Body of pancreas (tissue), 4 donors: Measurements from ENCODE around the gene TMEM63A. TPM values are rescaled to one million over a fixed set of nuclear protein-coding genes. Genes with fewer than 3 reads are reported as not detected.
A peak's percentile ranks its signal among the peaks of the same experiment; 100 is the strongest.

Experiments used
- ATAC-seq: fragments of 150-250 bp; one replicate; pipeline ENCODE4 v1.9.1; 2016
- DNase-seq, 4 donors: peaks; one replicate each; pipeline ENCODE4 v3.0.0-alpha.2; 2019
- H3K27ac ChIP-seq, 4 donors: fragments of 200-600 bp; sonication (generic); 1 replicate in 3 of 4; 2 replicates in 1 of 4; pipeline versions ENCODE4 v1.5.1 to v1.6.1; 2016 to 2019; ENCODE audit warnings: mild to moderate bottlenecking in 1 of 4, mixed read lengths in 1 of 4, moderate library complexity in 1 of 4
- H3K27me3 ChIP-seq, 2 donors: fragments of 200-600 bp; sonication (generic); one replicate each; pipeline ENCODE4 v1.6.0; 2016; ENCODE audit warnings: mild to moderate bottlenecking in 1 of 2
- H3K36me3 ChIP-seq, 2 donors: fragments of 200-600 bp; sonication (generic); replicated peaks in 1 of 2; 2 replicates each; pipeline ENCODE4 v1.5.1; 2016; ENCODE audit warnings: low read depth in 2 of 2; ENCODE audit not compliant: insufficient read depth in 1 of 2
- H3K4me1 ChIP-seq: fragments of 200-600 bp; sonication (generic); one replicate; pipeline ENCODE4 v1.6.0; 2016
- H3K4me3 ChIP-seq, 2 donors: fragments of 200-600 bp; sonication (generic); 1 replicate in 1 of 2; 2 replicates in 1 of 2; pipeline ENCODE4 v1.5.1; 2016 to 2019
- H3K9me3 ChIP-seq, 3 donors: fragments of 200-600 bp; sonication (generic); 1 replicate in 2 of 3; 2 replicates in 1 of 3; pipeline ENCODE4 v1.5.1; 2016
- POLR2A ChIP-seq, 3 donors: fragments of 450-650 bp; IDR thresholded peaks; one replicate each; pipeline ENCODE4 v1.6.1; 2016; ENCODE audit warnings: antibody characterized with exemption in 3 of 3, mild to moderate bottlenecking in 2 of 3
- WGBS, 2 donors: methylation state at CpG; one replicate each; pipeline ENCODE4 v1.1.5; 2017; 5-methylcytosine and 5-hydroxymethylcytosine counted together
- intact Hi-C: fragments of 100-400 bp; cut with DNase I; formaldehyde crosslinking; loops from one replicate; pipeline ENCODE4 v1.15.1; 2023
- total RNA-seq, 2 donors: library from RNA; depleted of rRNA; stranded (reverse); fragments of >200 nt; gene quantifications; one replicate each; pipeline ENCODE4 v1.1.0, GENCODE V29; 2016
- TF ChIP-seq, protein P1 (sequence below), 7 experiments: fragments of 450-650 bp in 4 of 7; fragments of 200-600 bp in 3 of 7; sonication (generic) in 3 of 7; IDR thresholded peaks; one replicate each; pipeline ENCODE4 v1.5.1; 2016 to 2019; ENCODE audit warnings: antibody characterized with exemption in 7 of 7

Gene TMEM63A
- total RNA-seq, 2 donors from 2014 or later: 129 to 217 TPM

DNA sequence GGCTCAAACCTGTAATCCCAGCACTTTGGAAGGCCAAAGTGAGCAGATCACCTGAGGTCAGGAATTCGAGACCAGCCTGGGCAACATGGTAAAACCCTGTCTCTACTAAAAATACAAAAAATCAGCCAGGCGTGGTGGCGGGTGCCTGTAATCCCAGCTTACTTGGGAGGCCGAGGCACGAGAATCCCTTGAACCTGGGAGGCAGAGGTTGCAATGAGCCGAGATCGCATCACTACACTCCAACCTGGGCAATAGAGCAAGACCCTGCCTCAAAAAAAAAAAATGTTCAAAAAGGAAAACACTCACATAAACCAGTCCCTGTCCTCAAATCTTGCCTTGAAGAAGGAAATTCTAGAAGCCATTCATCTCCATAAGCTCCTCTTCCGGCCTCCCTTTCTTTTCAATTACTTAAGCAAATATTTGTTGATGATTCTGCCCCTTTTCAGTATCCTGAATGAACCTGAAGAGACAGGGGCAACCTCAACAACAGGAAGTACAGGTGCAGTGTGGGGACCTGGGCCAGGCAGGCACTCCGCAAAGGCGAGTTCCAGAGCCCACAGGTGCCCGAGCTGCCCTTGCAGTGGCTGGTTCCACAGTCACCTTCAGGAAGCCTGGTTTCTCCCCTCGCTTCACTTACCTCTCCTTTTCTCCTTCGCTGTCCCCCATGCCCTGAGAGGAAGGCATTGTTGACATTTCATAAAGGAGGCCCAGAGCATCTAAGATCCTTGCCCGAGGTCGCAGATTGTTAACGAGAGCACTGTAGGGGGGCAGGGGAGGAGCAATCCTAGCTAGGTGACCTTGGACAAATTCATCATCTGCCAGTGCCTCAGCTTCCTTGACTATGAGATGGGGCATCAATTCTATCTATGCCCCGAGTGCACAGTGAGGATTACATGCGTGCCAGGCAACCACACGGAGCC is 15.7 kb upstream of the TMEM63A start:
- 86 to 88% methylated on average over 19 of the region's 19 CpGs for WGBS, 2 donors
- peaks cover 28% of the 10 kb centered on the region for H3K4me1 ChIP-seq
- TF ChIP-seq, protein P1, sequence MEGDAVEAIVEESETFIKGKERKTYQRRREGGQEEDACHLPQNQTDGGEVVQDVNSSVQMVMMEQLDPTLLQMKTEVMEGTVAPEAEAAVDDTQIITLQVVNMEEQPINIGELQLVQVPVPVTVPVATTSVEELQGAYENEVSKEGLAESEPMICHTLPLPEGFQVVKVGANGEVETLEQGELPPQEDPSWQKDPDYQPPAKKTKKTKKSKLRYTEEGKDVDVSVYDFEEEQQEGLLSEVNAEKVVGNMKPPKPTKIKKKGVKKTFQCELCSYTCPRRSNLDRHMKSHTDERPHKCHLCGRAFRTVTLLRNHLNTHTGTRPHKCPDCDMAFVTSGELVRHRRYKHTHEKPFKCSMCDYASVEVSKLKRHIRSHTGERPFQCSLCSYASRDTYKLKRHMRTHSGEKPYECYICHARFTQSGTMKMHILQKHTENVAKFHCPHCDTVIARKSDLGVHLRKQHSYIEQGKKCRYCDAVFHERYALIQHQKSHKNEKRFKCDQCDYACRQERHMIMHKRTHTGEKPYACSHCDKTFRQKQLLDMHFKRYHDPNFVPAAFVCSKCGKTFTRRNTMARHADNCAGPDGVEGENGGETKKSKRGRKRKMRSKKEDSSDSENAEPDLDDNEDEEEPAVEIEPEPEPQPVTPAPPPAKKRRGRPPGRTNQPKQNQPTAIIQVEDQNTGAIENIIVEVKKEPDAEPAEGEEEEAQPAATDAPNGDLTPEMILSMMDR (IDR thresholded peaks at IDR 0.05): no peak
- TF ChIP-seq POLR2A (IDR thresholded peaks at IDR 0.05): no peak
- no peak for ATAC-seq
- H3K27me3 ChIP-seq: no peaks in the 10 kb centered on the region
- no peak for DNase-seq
- no peak overlapping the region for H3K4me3 ChIP-seq
- intact Hi-C loops: no loop called here
- no peaks in the 10 kb centered on the region for H3K36me3 ChIP-seq
- no peaks in the 10 kb centered on the region for H3K9me3 ChIP-seq
- peak overlapping the region; percentile 78 to 84 (median 82) for H3K27ac ChIP-seq

DNA sequence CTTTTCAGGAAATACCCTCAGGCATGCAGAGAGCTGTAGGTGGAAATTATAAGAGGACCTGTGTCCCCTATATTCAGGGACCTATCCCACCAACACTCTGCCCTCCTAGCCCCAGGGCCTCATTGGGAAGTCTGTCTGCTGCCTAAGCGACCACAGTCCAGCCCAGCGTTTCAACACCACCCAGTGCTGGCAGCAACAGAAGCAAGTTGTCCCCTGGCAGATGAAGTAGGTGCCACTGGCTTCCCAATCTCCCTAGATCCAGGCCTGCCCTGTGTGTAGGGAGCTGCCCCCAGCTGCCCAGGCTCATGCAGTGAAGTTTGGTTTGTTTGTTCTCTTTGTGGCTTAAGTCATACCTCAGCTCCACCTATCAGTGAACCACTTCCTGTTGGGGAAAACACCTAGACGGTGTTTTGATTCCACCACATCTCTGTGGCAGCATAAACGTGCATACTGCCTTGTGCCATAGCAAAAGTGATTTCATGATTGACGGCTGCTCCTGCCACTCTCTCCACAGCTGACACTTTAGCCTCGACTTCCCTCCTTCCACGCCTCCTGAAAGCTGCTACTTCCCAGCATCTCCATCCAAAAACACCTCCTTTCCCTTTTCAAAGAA is 14.9 kb upstream of the TMEM63A start:
- Histone ChIP-seq H3K27ac (peak overlapping the region; percentile 78 to 84 (median 82)), H3K27me3 (no peaks in the 10 kb centered on the region), H3K36me3 (no peaks in the 10 kb centered on the region), H3K4me3 (no peak overlapping the region), H3K4me1 (peaks cover 33% of the 10 kb centered on the region), H3K9me3 (no peaks in the 10 kb centered on the region)
- 33 to 35% methylated on average over 7 of the region's 7 CpGs for WGBS, 2 donors
- peak; percentile 35 to 77 (median 73) for TF ChIP-seq POLR2A (IDR thresholded peaks at IDR 0.05)
- TF ChIP-seq, protein P1 (IDR thresholded peaks at IDR 0.05): no peak
- DNase-seq (peak; percentile 61 to 85 (median 74)), ATAC-seq (peak; percentile 98)
- intact Hi-C loops: no loop called here

DNA sequence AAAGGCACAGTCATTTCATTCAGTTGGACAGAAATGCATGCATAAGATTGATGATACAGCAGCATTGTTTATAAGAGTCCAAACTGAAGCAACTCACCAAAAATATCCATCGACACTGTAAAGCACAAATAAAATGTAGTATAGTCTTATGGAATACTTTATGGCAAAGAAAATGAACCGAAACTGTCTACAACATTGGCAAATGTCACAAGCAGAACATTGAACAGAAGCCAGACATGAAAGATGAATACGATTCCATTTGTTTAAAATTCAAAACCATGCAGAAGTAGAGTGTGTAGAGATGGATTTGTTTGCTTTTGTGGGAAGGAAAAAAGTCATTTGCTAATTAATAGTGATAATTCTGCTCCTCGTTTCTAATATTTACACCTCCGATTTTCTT is 14.3 kb upstream of the TMEM63A start:
- no peak for TF ChIP-seq POLR2A (IDR thresholded peaks at IDR 0.05)
- TF ChIP-seq, protein P1 (IDR thresholded peaks at IDR 0.05): no peak
- ATAC-seq: no peak
- Histone ChIP-seq H3K27me3 (no peaks in the 10 kb centered on the region), H3K27ac (peak overlapping the region; percentile 78 to 84 (median 82)), H3K9me3 (no peaks in the 10 kb centered on the region), H3K4me3 (no peak overlapping the region), H3K36me3 (no peaks in the 10 kb centered on the region), H3K4me1 (peaks cover 37% of the 10 kb centered on the region)
- WGBS, 2 donors: 59 to 62% methylated on average over 5 of the region's 5 CpGs
- intact Hi-C loops: no loop called here
- DNase-seq: no peak

DNA sequence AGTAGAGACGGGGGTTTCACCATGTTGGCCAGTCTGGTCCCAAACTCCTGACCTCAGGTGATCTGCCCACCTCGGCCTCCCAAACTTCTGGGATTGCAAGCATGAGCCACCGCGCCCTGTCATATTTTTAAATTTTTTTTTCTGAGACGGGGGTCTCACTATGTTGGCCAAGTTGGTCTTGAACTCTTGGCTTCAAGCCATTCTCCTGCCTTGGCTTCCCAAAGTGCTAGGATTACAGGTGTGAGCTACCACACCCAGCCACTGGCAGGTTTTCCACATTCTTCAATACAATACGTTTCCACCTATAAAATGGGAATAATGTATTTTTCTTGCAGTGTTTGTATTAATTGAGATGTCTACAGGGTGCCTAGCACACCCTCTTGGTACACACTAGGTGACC is 10.1 kb upstream of the TMEM63A start:
- peak overlapping the region in 3 of 4 donors; percentile 96 for H3K27ac ChIP-seq
- 93% methylated on average over 6 of the region's 6 CpGs for WGBS, 2 donors
- no peak overlapping the region for H3K4me3 ChIP-seq
- no peaks in the 10 kb centered on the region for H3K36me3 ChIP-seq
- TF ChIP-seq, protein P1 (IDR thresholded peaks at IDR 0.05): no peak
- ATAC-seq: no peak
- no peak for DNase-seq
- intact Hi-C loops: no loop called here
- no peaks in the 10 kb centered on the region for H3K27me3 ChIP-seq
- H3K4me1 ChIP-seq: peaks cover 71% of the 10 kb centered on the region
- H3K9me3 ChIP-seq: no peaks in the 10 kb centered on the region
